ENCODE data around the gene BRME1. TPM values are rescaled to one million over a fixed set of nuclear protein-coding genes. Genes with fewer than 3 reads are reported as not detected.
A peak's percentile ranks its signal among the peaks of the same experiment; 100 is the strongest.

BRME1 gene
- total RNA-seq, 1 donor from 2014 or later = 0.68 TPM

- Histone ChIP-seq H3K4me1 (ENCODE audit: insufficient read depth, low read length) (peaks cover 19% of the 10 kb centered on the region), H4K20me1 (ENCODE audit: insufficient read depth, low read length) (no peaks in the 10 kb centered on the region), H3K36me3 (ENCODE audit: insufficient read depth, low read length) (no peaks in the 10 kb centered on the region), H3K79me2 (ENCODE audit: insufficient read depth, low read length) (peaks cover 6% of the 10 kb centered on the region), H3K4me3 (ENCODE audit: insufficient read depth, low read depth, low read length) (no peak overlapping the region), H3K4me2 (ENCODE audit: low read length) (no peak overlapping the region), H3K9ac (ENCODE audit: low read length) (no peak overlapping the region), H3K27me3 (ENCODE audit: insufficient read depth, low read length) (no peaks in the 10 kb centered on the region), H2AFZ (ENCODE audit: low read depth, low read length) (no peak overlapping the region), H3K27ac (ENCODE audit: low read depth, low read length) (no peak overlapping the region), H3K9me3 (ENCODE audit: insufficient read depth, low read depth, low read length) (no peaks in the 10 kb centered on the region)
- Mint-ChIP-seq H3K4me3 (ENCODE audit: unreplicated experiment) (no peak overlapping the region), H3K27me3 (ENCODE audit: low read depth, unreplicated experiment) (peaks cover 9% of the 10 kb centered on the region), H3K4me1 (ENCODE audit: low read depth, unreplicated experiment) (peaks cover 9% of the 10 kb centered on the region), H3K9me3 (ENCODE audit: unreplicated experiment) (no peaks in the 10 kb centered on the region), H3K36me3 (ENCODE audit: low read depth, unreplicated experiment) (peaks cover under 1% of the 10 kb centered on the region), H3K27ac (ENCODE audit: unreplicated experiment) (no peak overlapping the region)
- DNase-seq (ENCODE audit: low read depth) (no peak), FAIRE-seq (no peak)
- TF ChIP-seq, protein P1, sequence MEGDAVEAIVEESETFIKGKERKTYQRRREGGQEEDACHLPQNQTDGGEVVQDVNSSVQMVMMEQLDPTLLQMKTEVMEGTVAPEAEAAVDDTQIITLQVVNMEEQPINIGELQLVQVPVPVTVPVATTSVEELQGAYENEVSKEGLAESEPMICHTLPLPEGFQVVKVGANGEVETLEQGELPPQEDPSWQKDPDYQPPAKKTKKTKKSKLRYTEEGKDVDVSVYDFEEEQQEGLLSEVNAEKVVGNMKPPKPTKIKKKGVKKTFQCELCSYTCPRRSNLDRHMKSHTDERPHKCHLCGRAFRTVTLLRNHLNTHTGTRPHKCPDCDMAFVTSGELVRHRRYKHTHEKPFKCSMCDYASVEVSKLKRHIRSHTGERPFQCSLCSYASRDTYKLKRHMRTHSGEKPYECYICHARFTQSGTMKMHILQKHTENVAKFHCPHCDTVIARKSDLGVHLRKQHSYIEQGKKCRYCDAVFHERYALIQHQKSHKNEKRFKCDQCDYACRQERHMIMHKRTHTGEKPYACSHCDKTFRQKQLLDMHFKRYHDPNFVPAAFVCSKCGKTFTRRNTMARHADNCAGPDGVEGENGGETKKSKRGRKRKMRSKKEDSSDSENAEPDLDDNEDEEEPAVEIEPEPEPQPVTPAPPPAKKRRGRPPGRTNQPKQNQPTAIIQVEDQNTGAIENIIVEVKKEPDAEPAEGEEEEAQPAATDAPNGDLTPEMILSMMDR (IDR thresholded peaks at IDR 0.05; ENCODE audit: insufficient read depth, low read depth, low read length) = no peak
- TF ChIP-seq EZH2 (IDR thresholded peaks at IDR 0.05; ENCODE audit: insufficient read depth, low read length) = no peak
These were observed 36.6 kb downstream of the BRME1 start for GRCh38 chr19:13869281-13869680.

- no peak for TF ChIP-seq EZH2 (IDR thresholded peaks at IDR 0.05; ENCODE audit: insufficient read depth, low read length)
- TF ChIP-seq, protein P1 (IDR thresholded peaks at IDR 0.05; ENCODE audit: insufficient read depth, low read depth, low read length) = no peak
- H3K27me3 ChIP-seq (ENCODE audit: insufficient read depth, low read length) = no peaks in the 10 kb centered on the region
- H3K4me3 ChIP-seq (ENCODE audit: insufficient read depth, low read depth, low read length) = no peak overlapping the region
- H3K9ac ChIP-seq (ENCODE audit: low read length) = no peak overlapping the region
- Mint-ChIP-seq H3K27ac (ENCODE audit: unreplicated experiment) (no peak overlapping the region), H3K27me3 (ENCODE audit: low read depth, unreplicated experiment) (peaks cover 6% of the 10 kb centered on the region), H3K4me1 (ENCODE audit: low read depth, unreplicated experiment) (peaks cover 9% of the 10 kb centered on the region), H3K9me3 (ENCODE audit: unreplicated experiment) (no peaks in the 10 kb centered on the region), H3K36me3 (ENCODE audit: low read depth, unreplicated experiment) (no peaks in the 10 kb centered on the region), H3K4me3 (ENCODE audit: unreplicated experiment) (no peak overlapping the region)
- DNase-seq (ENCODE audit: low read depth) (no peak), FAIRE-seq (no peak)
- H3K79me2 ChIP-seq (ENCODE audit: insufficient read depth, low read length) = peaks cover 6% of the 10 kb centered on the region
- H4K20me1 ChIP-seq (ENCODE audit: insufficient read depth, low read length) = no peaks in the 10 kb centered on the region
- H3K9me3 ChIP-seq (ENCODE audit: insufficient read depth, low read depth, low read length) = no peaks in the 10 kb centered on the region
- H3K4me2 ChIP-seq (ENCODE audit: low read length) = no peak overlapping the region
- no peaks in the 10 kb centered on the region for H3K36me3 ChIP-seq (ENCODE audit: insufficient read depth, low read length)
- H3K27ac ChIP-seq (ENCODE audit: low read depth, low read length) = no peak overlapping the region
- H2AFZ ChIP-seq (ENCODE audit: low read depth, low read length) = no peak overlapping the region
- H3K4me1 ChIP-seq (ENCODE audit: insufficient read depth, low read length) = peaks cover 24% of the 10 kb centered on the region
These were observed 37.3 kb downstream of the BRME1 start for GRCh38 chr19:13868663-13869062.

GRCh38 chr19:13866463-13867046 lies 39.4 kb downstream of the BRME1 start:
- no peak for FAIRE-seq

More at GRCh38 chr19:13866463-13867046, 39.4 kb downstream of the BRME1 start:
- no peaks in the 10 kb centered on the region for H3K9me3 Mint-ChIP-seq (ENCODE audit: unreplicated experiment)
- H3K36me3 Mint-ChIP-seq (ENCODE audit: low read depth, unreplicated experiment) = no peaks in the 10 kb centered on the region
- peak overlapping the region; percentile 95 for H3K4me2 ChIP-seq (ENCODE audit: low read length)
- peaks cover 3% of the 10 kb centered on the region for H3K27me3 Mint-ChIP-seq (ENCODE audit: low read depth, unreplicated experiment)
- peak overlapping the region; percentile 80 for H3K9ac ChIP-seq (ENCODE audit: low read length)
- H3K27ac ChIP-seq (ENCODE audit: low read depth, low read length) = no peak overlapping the region
- H3K36me3 ChIP-seq (ENCODE audit: insufficient read depth, low read length) = no peaks in the 10 kb centered on the region
- H2AFZ ChIP-seq (ENCODE audit: low read depth, low read length) = peak overlapping the region; percentile 69
- H3K4me3 Mint-ChIP-seq (ENCODE audit: unreplicated experiment) = peak overlapping the region; percentile 77
- H3K27me3 ChIP-seq (ENCODE audit: insufficient read depth, low read length) = no peaks in the 10 kb centered on the region
- no peaks in the 10 kb centered on the region for H4K20me1 ChIP-seq (ENCODE audit: insufficient read depth, low read length)
- H3K4me1 Mint-ChIP-seq (ENCODE audit: low read depth, unreplicated experiment) = peaks cover 10% of the 10 kb centered on the region
- no peak for DNase-seq (ENCODE audit: low read depth)
- H3K79me2 ChIP-seq (ENCODE audit: insufficient read depth, low read length) = peaks cover 6% of the 10 kb centered on the region
- TF ChIP-seq EZH2 (IDR thresholded peaks at IDR 0.05; ENCODE audit: insufficient read depth, low read length) = no peak
- TF ChIP-seq, protein P1 (IDR thresholded peaks at IDR 0.05; ENCODE audit: insufficient read depth, low read depth, low read length) = no peak
- peak overlapping the region; percentile 61 for H3K4me3 ChIP-seq (ENCODE audit: insufficient read depth, low read depth, low read length)
- H3K9me3 ChIP-seq (ENCODE audit: insufficient read depth, low read depth, low read length) = no peaks in the 10 kb centered on the region
- H3K27ac Mint-ChIP-seq (ENCODE audit: unreplicated experiment) = peak overlapping the region; percentile 48
- peaks cover 25% of the 10 kb centered on the region for H3K4me1 ChIP-seq (ENCODE audit: insufficient read depth, low read length)
